ENCODE data around the gene NEUROG1. TPM values are rescaled to one million over a fixed set of nuclear protein-coding genes. Genes with fewer than 3 reads are reported as not detected.

Gene NEUROG1
- total and polyA plus RNA-seq, 2 donors from 2014 or later: not detected

DNA sequence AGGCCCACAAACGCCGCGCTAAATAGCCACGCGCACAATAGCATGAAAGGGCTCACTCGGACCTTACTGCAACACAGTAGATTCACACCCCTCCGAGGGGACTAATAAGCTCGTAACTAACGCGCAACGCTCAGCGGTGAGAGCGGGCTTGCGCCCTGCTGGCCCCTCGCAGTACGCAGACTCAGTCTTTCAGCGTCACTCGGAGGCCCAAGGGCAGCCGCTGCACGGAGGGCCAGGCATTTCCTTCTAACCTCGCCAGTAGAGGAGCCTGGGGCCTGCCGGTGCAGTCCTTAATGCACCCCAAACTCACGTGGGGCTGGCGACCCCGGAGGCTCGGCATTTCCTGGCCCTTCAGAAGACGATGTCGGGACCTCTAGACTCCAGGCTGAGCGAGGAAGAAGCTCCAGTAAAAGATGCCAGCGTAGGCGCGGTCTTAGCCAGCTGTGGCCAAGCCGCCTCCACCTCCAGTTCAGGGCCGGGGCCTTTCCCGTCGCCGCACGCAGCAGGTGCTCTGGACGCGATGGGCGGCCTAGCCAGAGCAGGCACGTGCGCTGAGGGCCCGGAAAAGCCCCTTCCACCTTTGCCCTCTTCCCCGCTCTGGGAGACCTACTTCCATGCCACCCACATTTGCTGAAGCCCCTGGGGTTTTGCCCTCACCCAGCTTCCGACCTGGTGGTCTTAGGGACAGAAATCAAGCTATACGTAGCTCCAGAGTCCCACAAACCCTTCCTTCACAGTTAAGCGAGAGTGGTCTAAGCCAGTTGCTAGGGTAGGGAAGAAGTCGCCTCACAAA is 45.3 kb downstream of the NEUROG1 start:
- H3K4me1 ChIP-seq (ENCODE audit: control insufficient read depth in 2 of 3, insufficient read depth in 2 of 3, low read depth in 1 of 3, low read length in 3 of 3): peaks cover 0 to 2% (median 0%) of the 10 kb centered on the region in 3 donors
- intact Hi-C loops (cut with DNase I): no loop called here

DNA sequence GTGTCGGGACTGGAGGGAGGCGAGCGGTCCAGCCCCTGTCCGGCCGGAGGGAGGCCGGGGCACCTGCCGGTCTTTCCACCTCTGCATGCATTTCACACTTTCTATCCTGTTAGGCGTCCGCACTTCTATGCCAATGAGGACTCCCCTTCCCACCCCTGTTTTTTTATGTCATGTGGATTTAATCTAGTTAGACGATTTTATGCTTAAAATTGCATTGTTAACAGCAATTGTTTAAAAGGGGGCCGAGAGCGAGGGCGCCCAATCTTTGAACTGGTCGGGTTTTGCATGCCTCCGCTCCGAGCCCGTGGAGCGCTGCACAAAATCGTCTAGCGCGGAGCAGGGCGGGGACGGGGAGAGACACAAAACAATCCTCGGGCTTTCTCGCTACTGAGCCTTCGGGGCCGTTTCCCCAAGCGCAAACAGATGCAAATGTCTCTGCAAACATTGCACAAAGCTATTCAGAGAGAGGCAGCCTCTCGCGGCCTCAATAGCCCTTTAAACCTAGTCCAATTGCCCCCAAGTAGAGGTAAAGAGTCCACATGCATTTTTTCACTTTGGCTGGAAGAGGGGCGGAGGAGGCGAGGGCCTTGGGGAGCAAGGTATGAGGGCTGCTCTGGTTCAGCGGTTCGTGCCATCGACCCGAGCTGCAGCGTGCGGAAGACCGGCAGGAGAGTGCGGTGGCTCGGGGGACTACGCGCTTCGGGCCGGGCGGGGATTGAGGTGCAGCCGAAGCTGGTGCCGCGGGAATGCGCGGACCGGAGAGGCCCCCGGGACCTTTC is 46.1 kb downstream of the NEUROG1 start:
- FAIRE-seq: no peak
- peak in 4 of 5 donors; percentile 22 to 64 (median 42) for DNase-seq
- no peak overlapping the region for H3K4me3 ChIP-seq (ENCODE audit: low read length in 3 of 3)
- TF ChIP-seq, protein P1, sequence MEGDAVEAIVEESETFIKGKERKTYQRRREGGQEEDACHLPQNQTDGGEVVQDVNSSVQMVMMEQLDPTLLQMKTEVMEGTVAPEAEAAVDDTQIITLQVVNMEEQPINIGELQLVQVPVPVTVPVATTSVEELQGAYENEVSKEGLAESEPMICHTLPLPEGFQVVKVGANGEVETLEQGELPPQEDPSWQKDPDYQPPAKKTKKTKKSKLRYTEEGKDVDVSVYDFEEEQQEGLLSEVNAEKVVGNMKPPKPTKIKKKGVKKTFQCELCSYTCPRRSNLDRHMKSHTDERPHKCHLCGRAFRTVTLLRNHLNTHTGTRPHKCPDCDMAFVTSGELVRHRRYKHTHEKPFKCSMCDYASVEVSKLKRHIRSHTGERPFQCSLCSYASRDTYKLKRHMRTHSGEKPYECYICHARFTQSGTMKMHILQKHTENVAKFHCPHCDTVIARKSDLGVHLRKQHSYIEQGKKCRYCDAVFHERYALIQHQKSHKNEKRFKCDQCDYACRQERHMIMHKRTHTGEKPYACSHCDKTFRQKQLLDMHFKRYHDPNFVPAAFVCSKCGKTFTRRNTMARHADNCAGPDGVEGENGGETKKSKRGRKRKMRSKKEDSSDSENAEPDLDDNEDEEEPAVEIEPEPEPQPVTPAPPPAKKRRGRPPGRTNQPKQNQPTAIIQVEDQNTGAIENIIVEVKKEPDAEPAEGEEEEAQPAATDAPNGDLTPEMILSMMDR (IDR thresholded peaks at IDR 0.05; ENCODE audit: borderline replicate concordance, extremely low read depth, insufficient read depth): no peak
- no peaks in the 10 kb centered on the region for H3K36me3 ChIP-seq (ENCODE audit: control insufficient read depth in 2 of 3, insufficient read depth in 3 of 3, low read length in 3 of 3)
- no peak overlapping the region for H3K27ac ChIP-seq (ENCODE audit: low read depth in 2 of 2, low read length in 2 of 2)
- H3K9ac ChIP-seq (ENCODE audit: low read length in 3 of 3): no peak overlapping the region
- intact Hi-C loops (cut with DNase I): no loop called here
- peaks cover 39% of the 10 kb centered on the region for H3K27me3 ChIP-seq (ENCODE audit: control insufficient read depth, insufficient read depth, low read length)
- no peaks in the 10 kb centered on the region for H3K9me3 ChIP-seq (ENCODE audit: control insufficient read depth in 2 of 3, insufficient read depth in 1 of 3, low read length in 3 of 3)
- H3K4me1 ChIP-seq (ENCODE audit: control insufficient read depth in 2 of 3, insufficient read depth in 2 of 3, low read depth in 1 of 3, low read length in 3 of 3): peaks cover 0 to 2% (median 0%) of the 10 kb centered on the region in 3 donors

More for the DNA sequence above, 45.3 kb downstream of the NEUROG1 start:
- no peak for FAIRE-seq
- H3K36me3 ChIP-seq (ENCODE audit: control insufficient read depth in 2 of 3, insufficient read depth in 3 of 3, low read length in 3 of 3): no peaks in the 10 kb centered on the region
- no peaks in the 10 kb centered on the region for H3K9me3 ChIP-seq (ENCODE audit: control insufficient read depth in 2 of 3, insufficient read depth in 1 of 3, low read length in 3 of 3)
- H3K4me3 ChIP-seq (ENCODE audit: low read length in 3 of 3): no peak overlapping the region
- peaks cover 39% of the 10 kb centered on the region for H3K27me3 ChIP-seq (ENCODE audit: control insufficient read depth, insufficient read depth, low read length)
- DNase-seq: peak in 2 of 5 donors; percentile 38 to 54
- TF ChIP-seq, protein P1 (IDR thresholded peaks at IDR 0.05; ENCODE audit: borderline replicate concordance, extremely low read depth, insufficient read depth): no peak
- H3K27ac ChIP-seq (ENCODE audit: low read depth in 2 of 2, low read length in 2 of 2): no peak overlapping the region
- H3K9ac ChIP-seq (ENCODE audit: low read length in 3 of 3): no peak overlapping the region

DNA sequence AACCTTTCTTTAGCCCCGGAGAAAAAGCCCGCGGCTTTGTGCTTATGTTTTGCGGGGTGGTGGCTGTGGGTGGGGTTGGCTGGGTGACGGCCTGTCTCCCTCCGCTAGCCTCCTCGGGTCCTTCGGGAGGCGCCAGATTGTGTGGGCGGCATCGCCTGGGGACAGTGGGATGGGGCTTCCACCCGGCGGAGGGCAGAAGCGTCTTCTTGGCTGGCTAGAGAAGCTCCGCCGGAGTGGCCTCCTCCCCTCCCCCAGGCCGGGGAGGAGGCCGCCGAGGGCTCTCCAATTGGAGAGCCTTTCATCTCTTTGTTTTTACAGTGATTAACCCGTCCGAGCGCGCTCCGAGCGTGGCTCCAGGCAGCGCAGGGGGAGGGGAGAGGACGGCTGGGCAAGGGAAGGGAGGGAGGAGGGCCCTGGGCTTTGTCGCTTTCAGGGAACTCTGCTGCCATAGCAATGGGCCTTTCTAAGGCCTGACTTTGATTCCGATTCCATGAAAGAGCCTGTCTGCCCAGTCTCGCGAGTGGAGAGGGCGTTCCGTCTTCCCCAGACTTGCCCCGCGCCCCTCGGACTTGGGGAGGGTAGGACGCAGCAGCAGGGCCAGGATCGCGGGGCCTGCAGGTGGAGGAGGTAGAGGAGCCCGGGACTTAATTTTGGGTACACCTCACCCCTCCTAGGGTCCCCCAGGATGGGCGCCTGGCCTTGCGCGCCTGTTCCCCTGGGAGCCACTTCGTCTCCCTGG is 46.9 kb downstream of the NEUROG1 start:
- H3K4me1 ChIP-seq (ENCODE audit: control insufficient read depth in 2 of 3, insufficient read depth in 2 of 3, low read depth in 1 of 3, low read length in 3 of 3): peaks cover 0 to 2% (median 0%) of the 10 kb centered on the region in 3 donors
- H3K36me3 ChIP-seq (ENCODE audit: control insufficient read depth in 2 of 3, insufficient read depth in 3 of 3, low read length in 3 of 3): no peaks in the 10 kb centered on the region
- TF ChIP-seq, protein P1 (IDR thresholded peaks at IDR 0.05; ENCODE audit: borderline replicate concordance, extremely low read depth, insufficient read depth): no peak
- H3K27me3 ChIP-seq (ENCODE audit: control insufficient read depth, insufficient read depth, low read length): peaks cover 39% of the 10 kb centered on the region
- DNase-seq (peak in 4 of 5 donors; percentile 88 to 91 (median 89)), FAIRE-seq (no peak)
- no peaks in the 10 kb centered on the region for H3K9me3 ChIP-seq (ENCODE audit: control insufficient read depth in 2 of 3, insufficient read depth in 1 of 3, low read length in 3 of 3)
- peak overlapping the region in 1 of 3 donors; percentile 29 for H3K4me3 ChIP-seq (ENCODE audit: low read length in 3 of 3)
- intact Hi-C loops (cut with DNase I): no loop called here
- no peak overlapping the region for H3K27ac ChIP-seq (ENCODE audit: low read depth in 2 of 2, low read length in 2 of 2)
- H3K9ac ChIP-seq (ENCODE audit: low read length in 3 of 3): no peak overlapping the region
